HG03432 (cell line): ENCODE measurements around the gene IGF2BP3.

Experiments
- ATAC-seq: cut with Tn5 transposase; IDR thresholded peaks from one replicate; pipeline ENCODE4 v1.9.1; 2021; ENCODE audit warnings: mild to moderate bottlenecking, moderate library complexity; ENCODE audit not compliant: unreplicated experiment

The IGF2BP3 gene

DNA sequence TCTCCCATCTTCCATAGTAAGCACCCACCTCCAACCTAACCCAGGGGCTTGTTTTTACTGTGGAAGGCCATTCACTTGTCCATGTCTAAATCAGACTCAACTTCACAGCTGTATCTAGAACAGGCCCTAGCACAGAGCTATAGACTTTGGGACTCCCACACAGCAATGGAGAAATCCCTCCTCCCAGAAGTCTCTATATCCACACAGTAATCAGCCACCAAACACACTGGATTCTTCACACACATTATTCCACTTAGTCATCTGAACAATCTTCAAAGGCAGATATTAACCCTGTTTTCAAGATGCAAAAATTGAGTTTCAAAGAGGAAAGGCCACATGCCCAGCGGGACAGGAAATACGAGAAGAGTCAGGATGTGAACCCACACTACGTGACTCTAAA, 89.3 kb downstream of the IGF2BP3 start:
- ATAC-seq: no peak

DNA sequence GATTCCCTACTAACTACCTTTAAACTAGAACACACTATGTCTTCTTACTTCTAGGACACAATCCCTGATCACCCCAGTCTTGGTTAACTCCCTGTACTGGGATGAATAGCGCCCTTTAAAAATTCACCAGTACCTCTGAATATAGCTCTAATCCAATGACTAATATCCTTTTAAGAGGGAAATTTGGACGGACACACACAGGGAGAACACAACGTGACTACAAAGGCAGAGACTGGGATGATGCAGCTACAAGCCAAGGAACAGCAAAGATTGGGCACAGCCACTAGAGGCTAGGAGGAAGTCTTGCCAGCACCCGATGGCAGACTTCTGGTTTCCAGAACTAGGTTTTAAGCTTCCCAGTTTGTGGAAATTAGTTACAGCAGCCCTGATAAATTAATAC, 89.7 kb downstream of the IGF2BP3 start:
- no peak for ATAC-seq

DNA sequence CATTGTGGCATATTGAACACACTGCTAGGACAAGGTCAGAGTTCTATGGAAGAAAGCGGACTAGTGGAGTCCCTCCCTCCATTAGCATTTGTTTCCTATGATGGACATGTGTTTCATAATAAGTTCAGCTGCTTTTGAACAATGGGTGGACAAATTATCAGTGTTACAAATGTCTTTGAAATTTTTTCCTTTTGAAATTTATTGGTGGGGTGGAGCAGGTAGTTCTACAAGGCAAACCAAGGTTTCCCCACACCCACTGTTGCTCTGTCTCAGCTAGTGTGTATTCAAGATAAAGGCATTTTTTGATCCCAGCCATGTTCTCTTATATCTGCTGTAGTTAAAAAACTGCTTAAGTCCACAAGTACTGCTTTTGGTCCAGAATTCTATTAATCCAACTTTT, 91.3 kb downstream of the IGF2BP3 start:
- ATAC-seq: no peak

GRCh38 chr7:23377134-23377533, 93.2 kb downstream of the IGF2BP3 start:
- no peak for ATAC-seq

- ATAC-seq: peak; percentile 72
Observed at GRCh38 chr7:23373151-23374004, 96.9 kb downstream of the IGF2BP3 start.

- ATAC-seq: no peak
Observed at GRCh38 chr7:23372611-23373010, 97.7 kb downstream of the IGF2BP3 start.

DNA sequence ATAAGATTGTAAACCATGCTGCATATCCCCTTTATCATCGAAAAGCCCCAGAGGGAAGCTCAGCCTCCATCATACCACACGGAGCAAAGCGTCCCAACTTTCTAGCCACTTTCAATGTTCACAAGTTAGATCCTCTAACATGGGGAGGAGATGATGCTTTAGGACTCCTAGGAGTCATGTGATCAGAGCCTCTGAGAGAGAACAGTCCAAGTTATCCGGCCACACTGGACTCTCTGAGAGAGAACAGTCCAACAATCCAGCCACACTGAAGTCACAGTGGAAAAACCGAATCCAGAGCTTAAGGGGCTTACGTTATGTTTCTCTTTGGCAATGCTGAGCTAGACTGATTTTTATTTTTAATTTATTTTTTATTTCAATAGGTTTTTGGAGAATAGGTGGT, 98.6 kb downstream of the IGF2BP3 start:
- no peak for ATAC-seq

DNA sequence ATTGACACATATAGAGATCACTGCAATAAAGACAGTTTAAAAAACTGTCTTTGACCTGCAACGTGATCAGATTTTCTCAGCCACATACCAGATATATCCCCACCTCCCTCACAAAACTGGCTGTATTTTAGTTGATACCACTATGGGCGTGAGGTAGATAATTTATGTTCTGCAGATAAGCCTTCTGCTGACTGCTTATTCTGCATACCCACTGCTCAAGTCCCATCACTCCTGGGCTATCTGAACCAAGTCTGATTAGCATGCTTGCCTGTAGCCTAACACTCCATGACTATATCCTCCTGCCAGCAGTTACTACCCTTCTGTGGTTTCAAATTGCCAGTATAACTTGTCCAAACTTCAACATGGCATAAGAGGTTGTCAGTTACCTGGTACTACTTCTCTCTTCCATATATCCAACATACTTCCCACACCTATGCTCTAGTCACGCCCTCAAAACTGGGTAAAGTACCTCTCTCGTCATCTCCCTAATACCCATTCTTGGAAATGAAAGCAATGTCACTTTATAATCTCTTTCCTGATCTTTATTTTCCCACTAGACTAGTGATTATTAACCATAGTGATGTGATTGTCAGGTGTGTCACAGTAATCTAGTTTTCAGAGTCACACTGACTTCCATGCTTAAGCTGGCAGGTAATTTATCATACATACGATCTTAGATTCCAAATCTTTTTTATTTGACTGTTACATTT, 100.4 kb downstream of the IGF2BP3 start:
- no peak for ATAC-seq

DNA sequence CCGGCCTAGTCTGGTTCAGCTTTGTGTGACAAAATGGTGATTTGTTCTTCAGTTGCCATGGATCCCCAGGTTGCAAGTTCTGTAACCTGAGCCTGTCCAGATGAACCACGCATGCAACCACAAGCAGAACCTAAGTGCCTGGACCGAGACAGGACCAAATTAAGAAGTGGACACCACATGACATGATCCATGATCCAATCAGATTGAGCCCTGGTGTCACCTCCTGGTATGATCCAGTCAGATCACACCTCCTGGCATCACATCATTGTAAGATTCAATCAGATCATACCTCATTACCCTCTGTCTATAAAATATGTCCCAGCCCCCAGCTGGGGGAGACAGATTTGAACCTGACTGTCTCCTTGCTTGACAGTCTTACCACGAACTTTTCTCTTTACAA, 101.2 kb downstream of the IGF2BP3 start:
- no peak for ATAC-seq

GRCh38 chr7:23358152-23358674, 112.1 kb downstream of the IGF2BP3 start:
- no peak for ATAC-seq

DNA sequence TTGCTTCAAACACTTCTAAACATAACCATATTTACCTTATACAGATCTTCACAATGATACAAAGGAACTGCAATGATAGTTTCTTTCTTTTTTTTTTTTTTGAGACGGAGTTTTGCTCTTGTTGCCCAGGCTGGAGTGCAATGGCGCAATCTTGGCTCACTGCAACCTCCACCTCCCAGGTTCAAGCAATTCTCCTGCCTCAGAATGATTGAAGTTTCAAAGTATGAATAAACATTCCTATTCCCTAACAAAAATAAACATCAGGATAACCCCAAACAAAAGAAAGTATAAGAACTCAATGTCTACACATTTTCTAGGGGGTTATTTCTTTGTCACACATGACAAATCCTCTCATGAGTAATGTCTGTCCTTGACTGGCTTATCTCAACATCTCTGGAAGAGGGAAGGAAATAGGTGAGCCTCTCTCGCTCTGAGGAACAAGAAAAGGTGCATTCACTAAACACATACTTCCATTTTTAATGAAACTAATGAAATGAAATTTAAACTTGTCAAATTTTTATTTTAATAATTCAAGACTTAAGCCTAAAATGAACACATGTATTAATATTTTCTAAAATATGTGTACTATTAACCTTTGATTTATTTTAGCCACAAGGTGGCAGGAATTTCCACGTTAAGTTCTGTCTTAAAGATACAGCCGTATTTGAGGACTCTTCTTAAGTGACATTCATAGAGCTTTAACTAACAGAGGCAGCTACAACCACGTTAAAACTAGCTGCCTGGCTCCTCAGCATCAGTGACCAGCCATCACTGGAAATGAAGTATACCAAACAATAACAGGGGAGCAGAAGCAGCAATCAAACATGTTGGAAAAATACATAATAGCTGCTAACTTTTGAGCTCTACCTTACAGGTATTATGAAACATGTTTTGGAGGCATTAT, 112.8 kb downstream of the IGF2BP3 start:
- ATAC-seq: peak; percentile 48

DNA sequence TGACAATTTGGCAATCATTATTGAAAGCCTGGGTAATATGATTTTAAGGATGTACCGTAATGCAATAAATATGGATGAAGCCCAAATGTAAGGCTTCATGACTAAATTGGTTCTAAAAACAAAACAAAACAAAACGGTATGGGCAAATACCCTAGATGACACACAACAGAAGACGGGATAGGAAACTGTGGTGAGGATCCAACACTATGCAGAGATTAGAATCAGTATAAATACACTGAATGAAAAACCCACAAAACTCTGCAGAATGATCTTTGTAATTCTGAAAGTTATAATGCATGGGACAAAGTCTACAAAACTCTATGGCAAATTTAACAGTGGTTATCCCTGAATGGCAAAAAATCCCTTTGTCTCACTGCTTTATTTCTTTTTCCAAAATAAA, 113.6 kb downstream of the IGF2BP3 start:
- no peak for ATAC-seq

DNA sequence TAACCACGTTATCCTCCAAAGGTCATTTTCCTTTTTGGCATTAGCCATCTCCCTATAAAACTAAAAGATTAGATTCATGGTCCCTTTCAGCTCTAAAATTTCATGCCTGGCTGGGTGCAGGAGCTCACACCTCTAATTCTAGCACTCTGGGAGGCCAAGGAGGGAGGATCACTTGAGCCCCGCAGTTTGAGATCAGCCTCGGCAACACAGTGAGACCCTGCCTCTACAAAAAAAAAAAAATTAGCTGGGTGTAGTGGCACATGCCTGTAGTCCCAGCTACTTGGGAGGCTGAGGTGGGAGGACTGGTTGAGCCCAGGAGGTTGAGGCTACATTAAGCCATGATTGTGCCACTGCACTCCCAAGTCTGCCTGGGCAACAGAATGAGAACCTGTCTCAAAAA, 114.1 kb downstream of the IGF2BP3 start:
- no peak for ATAC-seq

GRCh38 chr7:23353172-23353571, 117.1 kb downstream of the IGF2BP3 start:
- ATAC-seq: peak; percentile 74

- no peak for ATAC-seq
Observed at GRCh38 chr7:23350466-23350865, 119.8 kb downstream of the IGF2BP3 start.

GRCh38 chr7:23349484-23350157, 120.7 kb downstream of the IGF2BP3 start:
- ATAC-seq: no peak

- no peak for ATAC-seq
Observed at GRCh38 chr7:23347682-23348180, 122.6 kb downstream of the IGF2BP3 start.

GRCh38 chr7:23347033-23347681, 123.1 kb downstream of the IGF2BP3 start:
- ATAC-seq: no peak

GRCh38 chr7:23346316-23346715, 124.0 kb downstream of the IGF2BP3 start:
- ATAC-seq: peak; percentile 61

DNA sequence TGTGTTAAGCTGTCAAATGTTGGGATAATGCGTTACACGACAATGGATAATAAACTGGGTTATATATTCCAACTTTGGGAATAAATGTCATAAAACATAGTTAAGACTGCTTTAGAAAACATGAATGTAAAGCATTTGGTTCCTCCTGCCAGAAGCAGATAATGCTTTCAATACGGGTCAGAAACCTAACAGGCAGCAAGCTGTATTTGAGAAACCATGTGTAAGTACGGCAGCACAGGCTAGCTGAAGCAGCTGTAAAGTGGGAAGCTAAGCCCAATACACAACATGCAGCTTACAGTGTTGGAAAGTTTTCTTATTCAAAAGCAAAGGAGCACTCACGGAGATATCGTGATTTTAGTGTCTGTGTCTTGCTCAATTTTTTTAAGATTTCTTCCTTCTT, 124.7 kb downstream of the IGF2BP3 start:
- no peak for ATAC-seq
